ENCODE results near the gene ERGIC1.

ERGIC1 gene

GRCh38 chr5:172906888-172907287 lies 72.8 kb downstream of the ERGIC1 start:
- no peak for DNase-seq (ENCODE audit: low read depth)
- H3K4me3 ChIP-seq (ENCODE audit: low read depth, low read length) = no peak overlapping the region
- TF ChIP-seq CTCF (IDR thresholded peaks at IDR 0.05; ENCODE audit: low read depth, low read length, missing control alignments) = no peak
- in situ Hi-C loops (cut with HindIII; ENCODE audit: low sequenced_read_pairs) = no loop called here

GRCh38 chr5:172907657-172908056 lies 73.6 kb downstream of the ERGIC1 start:
- DNase-seq (ENCODE audit: low read depth) = no peak
- TF ChIP-seq CTCF (IDR thresholded peaks at IDR 0.05; ENCODE audit: low read depth, low read length, missing control alignments) = no peak
- in situ Hi-C loops (cut with HindIII; ENCODE audit: low sequenced_read_pairs) = no loop called here
- no peak overlapping the region for H3K4me3 ChIP-seq (ENCODE audit: low read depth, low read length)

GRCh38 chr5:172908662-172909061 lies 74.6 kb downstream of the ERGIC1 start:
- in situ Hi-C loops (cut with HindIII; ENCODE audit: low sequenced_read_pairs) = no loop called here
- no peak overlapping the region for H3K4me3 ChIP-seq (ENCODE audit: low read depth, low read length)
- no peak for TF ChIP-seq CTCF (IDR thresholded peaks at IDR 0.05; ENCODE audit: low read depth, low read length, missing control alignments)
- DNase-seq (ENCODE audit: low read depth) = no peak

GRCh38 chr5:172909931-172910502 lies 76.0 kb downstream of the ERGIC1 start:
- TF ChIP-seq CTCF (IDR thresholded peaks at IDR 0.05; ENCODE audit: low read depth, low read length, missing control alignments) = no peak
- in situ Hi-C loops (cut with HindIII; ENCODE audit: low sequenced_read_pairs) = no loop called here
- H3K4me3 ChIP-seq (ENCODE audit: low read depth, low read length) = no peak overlapping the region
- no peak for DNase-seq (ENCODE audit: low read depth)

GRCh38 chr5:172910828-172911627 lies 77.0 kb downstream of the ERGIC1 start:
- DNase-seq (ENCODE audit: low read depth) = no peak
- no peak overlapping the region for H3K4me3 ChIP-seq (ENCODE audit: low read depth, low read length)
- peak; percentile 29 for TF ChIP-seq CTCF (IDR thresholded peaks at IDR 0.05; ENCODE audit: low read depth, low read length, missing control alignments)
- in situ Hi-C loops (cut with HindIII; ENCODE audit: low sequenced_read_pairs) = no loop called here

- DNase-seq (ENCODE audit: low read depth) = no peak
- no peak for TF ChIP-seq CTCF (IDR thresholded peaks at IDR 0.05; ENCODE audit: low read depth, low read length, missing control alignments)
- in situ Hi-C loops (cut with HindIII; ENCODE audit: low sequenced_read_pairs) = no loop called here
- H3K4me3 ChIP-seq (ENCODE audit: low read depth, low read length) = no peak overlapping the region
Observed at GRCh38 chr5:172911628-172911880, 77.5 kb downstream of the ERGIC1 start.
